ENCODE measurements around the gene GOLGB1. TPM values are rescaled to one million over a fixed set of nuclear protein-coding genes. Genes with fewer than 3 reads are reported as not detected.

The GOLGB1 gene
- polyA plus RNA-seq, 1 donor from 2014 or later = 30.2 TPM

DNA sequence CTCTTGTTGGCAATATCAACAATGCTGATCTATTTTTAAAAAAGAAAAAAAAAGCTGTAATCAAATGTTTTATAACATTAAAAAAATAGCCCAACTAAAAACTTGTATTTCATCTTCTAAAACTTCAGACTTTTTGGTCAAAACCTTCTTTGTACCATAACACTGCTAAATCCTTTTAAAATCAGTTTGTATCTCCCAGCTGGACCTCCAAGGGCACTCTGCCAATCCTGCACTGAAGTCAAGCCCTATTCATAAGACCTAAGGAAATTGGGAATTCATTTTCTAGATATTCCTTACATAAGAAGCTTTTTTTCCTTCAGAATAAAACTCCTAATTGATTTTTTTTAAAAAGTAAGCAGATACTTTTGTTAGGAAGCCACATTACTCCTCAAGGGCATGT, 50.6 kb downstream of the GOLGB1 start:
- Histone ChIP-seq H3K36me3 (ENCODE audit: insufficient read depth, low read length) (peaks cover 12% of the 10 kb centered on the region), H3F3A (ENCODE audit: insufficient read depth, low read length, poor library complexity, severe bottlenecking) (no peaks in the 10 kb centered on the region), H3K9me2 (ENCODE audit: insufficient read depth, low read length) (no peaks in the 10 kb centered on the region), H4K20me1 (ENCODE audit: insufficient read depth) (no peaks in the 10 kb centered on the region), H3K4me2 (ENCODE audit: low read length) (no peak overlapping the region), H3K9ac (ENCODE audit: low read length) (no peak overlapping the region), H3K4me3 (ENCODE audit: low read length) (no peak overlapping the region), H3K79me2 (replicated peaks; ENCODE audit: insufficient read depth, low read length) (no peaks in the 10 kb centered on the region), H2AFZ (ENCODE audit: low read depth, low read length) (no peak overlapping the region), H3K27me3 (ENCODE audit: insufficient read depth, low read depth, low read length) (no peaks in the 10 kb centered on the region), H3K27ac (ENCODE audit: low read length) (no peak overlapping the region), H3K9me3 (ENCODE audit: low read length) (no peaks in the 10 kb centered on the region)
- TF ChIP-seq TAF1 (IDR thresholded peaks at IDR 0.05; ENCODE audit: low read depth) (no peak), SMC3 (conservative IDR thresholded peaks at IDR 0.05; ENCODE audit: poor library complexity) (no peak), EP300 (conservative IDR thresholded peaks at IDR 0.05; ENCODE audit: poor library complexity, severe bottlenecking) (no peak)

GRCh38 chr3:121698476-121698875, 51.1 kb downstream of the GOLGB1 start:
- Histone ChIP-seq H3K9me3 (ENCODE audit: low read length) (no peaks in the 10 kb centered on the region), H3K36me3 (ENCODE audit: insufficient read depth, low read length) (peaks cover 13% of the 10 kb centered on the region), H3K27ac (ENCODE audit: low read length) (no peak overlapping the region), H3F3A (ENCODE audit: insufficient read depth, low read length, poor library complexity, severe bottlenecking) (no peaks in the 10 kb centered on the region), H4K20me1 (ENCODE audit: insufficient read depth) (no peaks in the 10 kb centered on the region), H3K9ac (ENCODE audit: low read length) (no peak overlapping the region), H3K4me2 (ENCODE audit: low read length) (no peak overlapping the region), H3K79me2 (replicated peaks; ENCODE audit: insufficient read depth, low read length) (no peaks in the 10 kb centered on the region), H3K4me3 (ENCODE audit: low read length) (no peak overlapping the region), H3K9me2 (ENCODE audit: insufficient read depth, low read length) (no peaks in the 10 kb centered on the region), H2AFZ (ENCODE audit: low read depth, low read length) (no peak overlapping the region), H3K27me3 (ENCODE audit: insufficient read depth, low read depth, low read length) (no peaks in the 10 kb centered on the region)
- TF ChIP-seq, protein P1, sequence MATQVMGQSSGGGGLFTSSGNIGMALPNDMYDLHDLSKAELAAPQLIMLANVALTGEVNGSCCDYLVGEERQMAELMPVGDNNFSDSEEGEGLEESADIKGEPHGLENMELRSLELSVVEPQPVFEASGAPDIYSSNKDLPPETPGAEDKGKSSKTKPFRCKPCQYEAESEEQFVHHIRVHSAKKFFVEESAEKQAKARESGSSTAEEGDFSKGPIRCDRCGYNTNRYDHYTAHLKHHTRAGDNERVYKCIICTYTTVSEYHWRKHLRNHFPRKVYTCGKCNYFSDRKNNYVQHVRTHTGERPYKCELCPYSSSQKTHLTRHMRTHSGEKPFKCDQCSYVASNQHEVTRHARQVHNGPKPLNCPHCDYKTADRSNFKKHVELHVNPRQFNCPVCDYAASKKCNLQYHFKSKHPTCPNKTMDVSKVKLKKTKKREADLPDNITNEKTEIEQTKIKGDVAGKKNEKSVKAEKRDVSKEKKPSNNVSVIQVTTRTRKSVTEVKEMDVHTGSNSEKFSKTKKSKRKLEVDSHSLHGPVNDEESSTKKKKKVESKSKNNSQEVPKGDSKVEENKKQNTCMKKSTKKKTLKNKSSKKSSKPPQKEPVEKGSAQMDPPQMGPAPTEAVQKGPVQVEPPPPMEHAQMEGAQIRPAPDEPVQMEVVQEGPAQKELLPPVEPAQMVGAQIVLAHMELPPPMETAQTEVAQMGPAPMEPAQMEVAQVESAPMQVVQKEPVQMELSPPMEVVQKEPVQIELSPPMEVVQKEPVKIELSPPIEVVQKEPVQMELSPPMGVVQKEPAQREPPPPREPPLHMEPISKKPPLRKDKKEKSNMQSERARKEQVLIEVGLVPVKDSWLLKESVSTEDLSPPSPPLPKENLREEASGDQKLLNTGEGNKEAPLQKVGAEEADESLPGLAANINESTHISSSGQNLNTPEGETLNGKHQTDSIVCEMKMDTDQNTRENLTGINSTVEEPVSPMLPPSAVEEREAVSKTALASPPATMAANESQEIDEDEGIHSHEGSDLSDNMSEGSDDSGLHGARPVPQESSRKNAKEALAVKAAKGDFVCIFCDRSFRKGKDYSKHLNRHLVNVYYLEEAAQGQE (IDR thresholded peaks at IDR 0.05; ENCODE audit: borderline replicate concordance) = no peak
- TF ChIP-seq POLR2AphosphoS5 (IDR thresholded peaks at IDR 0.05) (no peak), RAD21 (conservative IDR thresholded peaks at IDR 0.05) (no peak), MXI1 (conservative IDR thresholded peaks at IDR 0.05; ENCODE audit: poor library complexity, severe bottlenecking) (no peak), SMC3 (conservative IDR thresholded peaks at IDR 0.05; ENCODE audit: poor library complexity) (no peak), EP300 (conservative IDR thresholded peaks at IDR 0.05; ENCODE audit: poor library complexity, severe bottlenecking) (no peak), CTCF (IDR thresholded peaks at IDR 0.05; ENCODE audit: poor library complexity, severe bottlenecking) (no peak), TAF1 (IDR thresholded peaks at IDR 0.05; ENCODE audit: low read depth) (no peak), EZH2 (IDR thresholded peaks at IDR 0.05; ENCODE audit: borderline replicate concordance, insufficient read depth, low read length, poor library complexity, severe bottlenecking) (no peak)

DNA sequence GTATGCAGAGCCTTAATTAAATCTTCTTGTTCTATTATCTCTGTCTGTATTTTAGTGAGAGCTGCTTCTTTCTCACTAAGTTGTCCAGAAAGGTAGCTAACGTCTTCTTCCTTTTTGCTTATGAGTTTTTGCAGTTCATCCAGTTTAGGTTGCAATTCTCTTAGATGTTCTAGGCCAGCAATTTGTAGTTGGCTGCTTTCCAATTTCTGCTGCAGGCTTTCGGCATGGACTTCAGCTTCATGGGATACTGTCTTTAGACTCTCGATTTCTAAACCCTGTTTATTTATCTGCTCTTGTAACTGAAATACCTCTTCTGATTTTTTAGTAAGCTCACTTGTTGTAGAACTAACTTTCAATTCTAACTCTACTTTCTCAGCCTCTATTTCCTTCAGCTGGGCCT, 53.4 kb downstream of the GOLGB1 start:
- H3F3A ChIP-seq (ENCODE audit: insufficient read depth, low read length, poor library complexity, severe bottlenecking) = no peaks in the 10 kb centered on the region
- H3K9me2 ChIP-seq (ENCODE audit: insufficient read depth, low read length) = no peaks in the 10 kb centered on the region
- no peaks in the 10 kb centered on the region for H4K20me1 ChIP-seq (ENCODE audit: insufficient read depth)
- no peaks in the 10 kb centered on the region for H3K79me2 ChIP-seq (replicated peaks; ENCODE audit: insufficient read depth, low read length)
- no peak overlapping the region for H3K4me3 ChIP-seq (ENCODE audit: low read length)
- no peaks in the 10 kb centered on the region for H3K9me3 ChIP-seq (ENCODE audit: low read length)
- no peak overlapping the region for H3K4me2 ChIP-seq (ENCODE audit: low read length)
- H3K9ac ChIP-seq (ENCODE audit: low read length) = no peak overlapping the region
- TF ChIP-seq, protein P1 (IDR thresholded peaks at IDR 0.05; ENCODE audit: borderline replicate concordance) = no peak
- H3K27ac ChIP-seq (ENCODE audit: low read length) = no peak overlapping the region
- H3K27me3 ChIP-seq (ENCODE audit: insufficient read depth, low read depth, low read length) = no peaks in the 10 kb centered on the region
- H2AFZ ChIP-seq (ENCODE audit: low read depth, low read length) = no peak overlapping the region
- peaks cover 17% of the 10 kb centered on the region for H3K36me3 ChIP-seq (ENCODE audit: insufficient read depth, low read length)
